Measurements from ENCODE around the gene KIF26A.

KIF26A gene

DNA sequence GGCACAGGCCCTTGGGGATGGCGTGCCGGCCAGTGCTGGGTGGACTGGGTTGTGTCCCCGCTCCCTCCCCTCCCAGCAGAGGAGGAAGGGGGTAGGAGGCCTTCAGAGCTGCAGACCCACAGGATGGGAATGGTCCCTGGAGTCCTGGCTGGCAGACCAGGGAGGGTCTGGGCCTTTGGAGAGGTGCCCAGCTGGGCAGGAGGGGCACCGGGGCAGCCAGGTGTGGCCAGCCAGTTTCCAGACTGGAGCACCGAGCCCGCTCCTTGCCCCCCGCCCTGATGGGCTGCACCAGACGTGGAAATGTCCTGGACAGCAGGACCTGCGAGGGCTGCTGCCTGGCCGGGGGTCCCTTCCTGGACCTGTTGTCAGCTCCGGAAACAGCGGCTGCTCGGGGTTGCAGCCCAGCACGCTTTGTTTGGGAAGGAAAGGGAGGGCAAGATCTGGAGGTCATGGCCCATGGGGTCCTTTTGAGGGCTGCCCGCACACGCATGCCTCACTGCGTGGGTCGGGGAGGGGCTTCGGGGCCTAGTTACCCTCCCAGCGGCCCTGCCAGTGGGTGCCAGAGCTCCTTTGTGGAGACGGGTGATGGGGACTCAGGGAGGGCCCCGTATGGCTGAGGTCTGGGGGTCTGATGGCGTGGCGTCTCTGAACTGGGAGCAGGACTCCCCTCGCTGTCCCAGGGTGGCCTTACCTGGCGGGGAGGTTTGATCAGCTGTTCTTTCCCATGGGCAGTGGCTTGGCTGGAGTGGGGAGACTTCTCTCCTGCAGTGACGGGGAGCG, 9.1 kb downstream of the KIF26A start:
- Histone ChIP-seq H3K79me2 (ENCODE audit: control insufficient read depth, insufficient read depth, low read length) (peaks cover 22% of the 10 kb centered on the region), H3K27me3 (ENCODE audit: insufficient read depth, low read length, poor library complexity) (no peaks in the 10 kb centered on the region), H2BK120ac (ENCODE audit: low read depth, low read length) (no peak overlapping the region), H4K8ac (ENCODE audit: low read depth, low read length) (no peak overlapping the region), H3K36me3 (ENCODE audit: control insufficient read depth, insufficient read depth, low read length) (peaks cover 1% of the 10 kb centered on the region), H3K9ac (ENCODE audit: low read length) (peak overlapping the region; percentile 34), H2AK5ac (ENCODE audit: low read length) (no peak overlapping the region), H3K56ac (ENCODE audit: low read length) (peak overlapping the region; percentile 76), H3K4me2 (ENCODE audit: low read length) (no peak overlapping the region), H2BK5ac (ENCODE audit: low read length) (no peak overlapping the region), H3K27ac (ENCODE audit: low read depth, low read length) (no peak overlapping the region), H3K18ac (ENCODE audit: low read length) (peak overlapping the region; percentile 19), H3K4me1 (ENCODE audit: control insufficient read depth, low read depth, low read length) (peaks cover 18% of the 10 kb centered on the region), H4K5ac (ENCODE audit: low read length) (no peak overlapping the region), H3K23ac (ENCODE audit: low read length) (no peak overlapping the region), H3K4me3 (ENCODE audit: low read length) (no peak overlapping the region), H2BK15ac (replicated peaks; ENCODE audit: low read depth) (no peak overlapping the region), H3K79me1 (ENCODE audit: low read length) (peaks cover 18% of the 10 kb centered on the region), H3K4ac (ENCODE audit: low read depth, low read length) (no peak overlapping the region)
- DNase-seq: no peak
- WGBS (ENCODE audit: extremely low coverage, insufficient coverage, low lambda C conversion rate): no CpG with 5 or more reads among the region's 28 CpGs

DNA sequence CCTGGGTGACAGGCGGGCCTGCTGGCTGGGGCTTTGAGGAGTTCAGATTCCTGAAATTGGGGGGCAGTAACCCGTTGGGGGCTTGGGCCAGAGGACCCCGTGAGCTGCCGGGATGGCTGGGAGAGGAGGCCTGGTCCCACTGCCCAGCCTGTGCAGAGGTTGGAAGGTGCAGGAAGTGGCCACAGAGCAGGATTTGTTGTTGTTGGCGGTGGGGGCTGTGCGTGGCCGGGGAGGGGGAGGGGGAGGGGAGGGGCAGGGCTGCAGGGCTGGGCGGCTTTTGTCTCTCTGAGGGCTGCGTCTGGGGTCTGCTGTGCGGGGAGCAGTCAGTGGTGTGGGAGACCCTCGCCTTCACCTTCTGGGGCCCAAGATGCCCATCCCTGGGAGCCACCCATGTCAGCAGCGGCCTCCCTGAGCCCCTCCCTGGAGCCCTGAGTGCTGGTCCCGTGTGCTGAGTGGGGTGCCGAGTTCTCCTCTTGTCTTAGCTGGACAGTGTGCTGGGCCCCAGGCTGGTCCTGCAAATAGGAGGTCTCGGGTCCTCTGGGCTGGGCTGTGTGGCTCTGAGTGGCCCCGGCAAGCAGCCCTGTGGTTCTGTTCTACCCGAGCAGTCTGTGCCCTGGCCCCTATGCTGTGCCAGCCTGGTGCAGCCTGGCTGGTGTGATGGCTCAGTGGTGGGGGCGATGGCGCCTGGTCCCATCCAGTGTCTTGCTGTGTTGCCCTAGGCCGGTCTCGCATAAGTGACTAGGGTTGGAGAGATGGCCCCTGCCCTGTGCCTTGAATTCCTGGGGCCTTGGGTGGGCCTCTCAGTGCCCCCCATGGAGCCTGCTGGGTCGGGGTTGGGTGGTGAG, 10.3 kb downstream of the KIF26A start:
- peak overlapping the region; percentile 81 for H3K27ac ChIP-seq (ENCODE audit: low read depth, low read length)
- WGBS (ENCODE audit: extremely low coverage, insufficient coverage, low lambda C conversion rate): no CpG with 5 or more reads among the region's 22 CpGs
- H3K27me3 ChIP-seq (ENCODE audit: insufficient read depth, low read length, poor library complexity): no peaks in the 10 kb centered on the region

DNA sequence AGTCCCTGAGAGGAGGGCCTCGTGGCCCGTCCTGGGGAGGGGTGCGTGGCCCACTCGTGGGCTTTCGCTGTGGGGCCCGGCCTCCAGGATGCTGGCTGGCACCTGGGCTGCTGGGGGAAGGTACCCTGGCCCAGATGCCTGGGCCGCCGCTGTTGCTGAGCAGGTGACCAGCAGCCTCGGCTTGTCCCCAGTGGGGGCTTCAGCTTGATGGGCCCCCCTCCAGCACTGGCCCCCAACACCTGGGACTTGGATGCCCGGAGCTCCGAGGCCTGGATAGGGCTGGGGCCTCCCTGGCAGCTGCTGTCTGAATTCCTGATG, 10.8 kb downstream of the KIF26A start:
- WGBS (ENCODE audit: extremely low coverage, insufficient coverage, low lambda C conversion rate): no CpG with 5 or more reads among the region's 11 CpGs
- peak overlapping the region; percentile 81 for H3K27ac ChIP-seq (ENCODE audit: low read depth, low read length)
- H3K79me2 ChIP-seq (ENCODE audit: control insufficient read depth, insufficient read depth, low read length): peaks cover 17% of the 10 kb centered on the region

More for the DNA sequence above, 10.3 kb downstream of the KIF26A start:
- Histone ChIP-seq H2AK5ac (ENCODE audit: low read length) (peak overlapping the region; percentile 86), H3K9ac (ENCODE audit: low read length) (peak overlapping the region; percentile 51), H3K23ac (ENCODE audit: low read length) (peak overlapping the region; percentile 98), H2BK5ac (ENCODE audit: low read length) (peak overlapping the region; percentile 87), H3K36me3 (ENCODE audit: control insufficient read depth, insufficient read depth, low read length) (peaks cover 4% of the 10 kb centered on the region), H3K4ac (ENCODE audit: low read depth, low read length) (peak overlapping the region; percentile 81), H3K79me1 (ENCODE audit: low read length) (peaks cover 15% of the 10 kb centered on the region), H3K4me1 (ENCODE audit: control insufficient read depth, low read depth, low read length) (peaks cover 18% of the 10 kb centered on the region), H4K8ac (ENCODE audit: low read depth, low read length) (no peak overlapping the region), H3K56ac (ENCODE audit: low read length) (peak overlapping the region; percentile 94), H3K4me2 (ENCODE audit: low read length) (no peak overlapping the region), H2BK120ac (ENCODE audit: low read depth, low read length) (peak overlapping the region; percentile 51), H3K4me3 (ENCODE audit: low read length) (no peak overlapping the region), H3K79me2 (ENCODE audit: control insufficient read depth, insufficient read depth, low read length) (peaks cover 18% of the 10 kb centered on the region), H2BK15ac (replicated peaks; ENCODE audit: low read depth) (no peak overlapping the region), H3K18ac (ENCODE audit: low read length) (peak overlapping the region; percentile 52), H4K5ac (ENCODE audit: low read length) (no peak overlapping the region)
- DNase-seq: peak; percentile 28

DNA sequence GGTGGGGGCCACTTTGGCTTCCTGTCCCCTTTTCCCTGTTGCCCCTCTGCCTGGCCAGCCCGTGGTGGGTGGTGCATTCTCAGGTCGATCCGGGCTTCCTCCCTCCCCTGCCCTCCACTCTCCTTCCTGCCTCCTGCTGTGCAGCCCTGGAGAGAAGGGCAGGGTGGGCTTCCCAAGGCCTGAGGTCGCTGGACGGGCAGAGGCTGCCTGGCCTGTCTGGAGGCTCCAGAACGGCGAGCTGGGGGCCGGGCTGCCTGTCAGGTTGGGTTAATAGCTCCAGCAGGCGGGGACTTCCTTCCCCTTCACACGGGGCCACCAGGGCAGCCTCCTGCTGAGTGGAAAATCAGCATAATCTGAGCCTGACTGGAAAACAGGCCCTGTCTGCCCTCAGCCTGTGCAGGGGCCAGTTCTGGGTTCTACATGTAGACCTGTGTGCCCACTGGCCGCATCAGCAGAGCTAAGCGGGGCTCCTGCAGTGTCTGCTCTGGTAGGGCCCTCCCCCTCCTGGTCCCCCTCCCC, 11.3 kb downstream of the KIF26A start:
- peak overlapping the region; percentile 97 for H2BK5ac ChIP-seq (ENCODE audit: low read length)
- no peak overlapping the region for H3K4me3 ChIP-seq (ENCODE audit: low read length)
- H3K4me1 ChIP-seq (ENCODE audit: control insufficient read depth, low read depth, low read length): peaks cover 18% of the 10 kb centered on the region
- H3K4ac ChIP-seq (ENCODE audit: low read depth, low read length): peak overlapping the region; percentile 81
- H3K56ac ChIP-seq (ENCODE audit: low read length): peak overlapping the region; percentile 94
- peak overlapping the region; percentile 81 for H3K27ac ChIP-seq (ENCODE audit: low read depth, low read length)
- H3K9ac ChIP-seq (ENCODE audit: low read length): peak overlapping the region; percentile 67
- H4K8ac ChIP-seq (ENCODE audit: low read depth, low read length): peak overlapping the region; percentile 42
- H3K4me2 ChIP-seq (ENCODE audit: low read length): peak overlapping the region; percentile 52
- WGBS (ENCODE audit: extremely low coverage, insufficient coverage, low lambda C conversion rate): no CpG with 5 or more reads among the region's 12 CpGs
- no peak overlapping the region for H4K5ac ChIP-seq (ENCODE audit: low read length)
- H3K79me2 ChIP-seq (ENCODE audit: control insufficient read depth, insufficient read depth, low read length): peaks cover 16% of the 10 kb centered on the region
- peak overlapping the region; percentile 52 for H3K18ac ChIP-seq (ENCODE audit: low read length)
- no peak overlapping the region for H3K23ac ChIP-seq (ENCODE audit: low read length)
- H2AK5ac ChIP-seq (ENCODE audit: low read length): peak overlapping the region; percentile 96
- H2BK120ac ChIP-seq (ENCODE audit: low read depth, low read length): peak overlapping the region; percentile 51
- no peaks in the 10 kb centered on the region for H3K27me3 ChIP-seq (ENCODE audit: insufficient read depth, low read length, poor library complexity)
- H3K79me1 ChIP-seq (ENCODE audit: low read length): peaks cover 14% of the 10 kb centered on the region
- peak; percentile 97 for DNase-seq
- H3K36me3 ChIP-seq (ENCODE audit: control insufficient read depth, insufficient read depth, low read length): peaks cover 4% of the 10 kb centered on the region
- no peak overlapping the region for H2BK15ac ChIP-seq (replicated peaks; ENCODE audit: low read depth)

More for the DNA sequence above, 10.8 kb downstream of the KIF26A start:
- H3K56ac ChIP-seq (ENCODE audit: low read length): peak overlapping the region; percentile 94
- H2BK5ac ChIP-seq (ENCODE audit: low read length): peak overlapping the region; percentile 97
- H3K36me3 ChIP-seq (ENCODE audit: control insufficient read depth, insufficient read depth, low read length): peaks cover 4% of the 10 kb centered on the region
- peak overlapping the region; percentile 45 for H2AK5ac ChIP-seq (ENCODE audit: low read length)
- H2BK15ac ChIP-seq (replicated peaks; ENCODE audit: low read depth): no peak overlapping the region
- H3K27me3 ChIP-seq (ENCODE audit: insufficient read depth, low read length, poor library complexity): no peaks in the 10 kb centered on the region
- H3K9ac ChIP-seq (ENCODE audit: low read length): peak overlapping the region; percentile 67
- H3K79me1 ChIP-seq (ENCODE audit: low read length): peaks cover 15% of the 10 kb centered on the region
- DNase-seq: no peak
- peak overlapping the region; percentile 9 for H3K23ac ChIP-seq (ENCODE audit: low read length)
- H3K4me1 ChIP-seq (ENCODE audit: control insufficient read depth, low read depth, low read length): peaks cover 18% of the 10 kb centered on the region
- peak overlapping the region; percentile 81 for H3K4ac ChIP-seq (ENCODE audit: low read depth, low read length)
- H3K18ac ChIP-seq (ENCODE audit: low read length): peak overlapping the region; percentile 52
- H4K8ac ChIP-seq (ENCODE audit: low read depth, low read length): peak overlapping the region; percentile 42
- H2BK120ac ChIP-seq (ENCODE audit: low read depth, low read length): peak overlapping the region; percentile 51
- H3K4me3 ChIP-seq (ENCODE audit: low read length): no peak overlapping the region
- no peak overlapping the region for H4K5ac ChIP-seq (ENCODE audit: low read length)
- no peak overlapping the region for H3K4me2 ChIP-seq (ENCODE audit: low read length)

- Histone ChIP-seq H3K18ac (ENCODE audit: low read length) (peak overlapping the region; percentile 25), H2BK5ac (ENCODE audit: low read length) (peak overlapping the region; percentile 93), H3K4ac (ENCODE audit: low read depth, low read length) (no peak overlapping the region), H3K27ac (ENCODE audit: low read depth, low read length) (peak overlapping the region; percentile 88), H2AK5ac (ENCODE audit: low read length) (peak overlapping the region; percentile 48), H3K79me1 (ENCODE audit: low read length) (peaks cover 11% of the 10 kb centered on the region), H3K23ac (ENCODE audit: low read length) (peak overlapping the region; percentile 89), H4K5ac (ENCODE audit: low read length) (no peak overlapping the region), H2BK15ac (replicated peaks; ENCODE audit: low read depth) (no peak overlapping the region), H3K27me3 (ENCODE audit: insufficient read depth, low read length, poor library complexity) (no peaks in the 10 kb centered on the region), H3K79me2 (ENCODE audit: control insufficient read depth, insufficient read depth, low read length) (peaks cover 16% of the 10 kb centered on the region), H3K4me1 (ENCODE audit: control insufficient read depth, low read depth, low read length) (peaks cover 18% of the 10 kb centered on the region), H3K4me3 (ENCODE audit: low read length) (no peak overlapping the region), H3K9ac (ENCODE audit: low read length) (peak overlapping the region; percentile 60), H3K36me3 (ENCODE audit: control insufficient read depth, insufficient read depth, low read length) (peaks cover 4% of the 10 kb centered on the region), H2BK120ac (ENCODE audit: low read depth, low read length) (no peak overlapping the region), H3K56ac (ENCODE audit: low read length) (peak overlapping the region; percentile 93), H4K8ac (ENCODE audit: low read depth, low read length) (no peak overlapping the region), H3K4me2 (ENCODE audit: low read length) (peak overlapping the region; percentile 34)
- peak; percentile 97 for DNase-seq
- WGBS (ENCODE audit: extremely low coverage, insufficient coverage, low lambda C conversion rate): no CpG with 5 or more reads among the region's 19 CpGs
Measured at GRCh38 chr14:104150136-104151025, 12.0 kb downstream of the KIF26A start.
